HCT116 (cell line): ENCODE results near the gene MSRB3.

Experiments used
- POLR2AphosphoS5 ChIP-seq: IDR thresholded peaks from 2 replicates; pipeline ENCODE4 v1.6.1; 2011; ENCODE audit warnings: mild to moderate bottlenecking, low read depth, low read length, moderate library complexity
- REST ChIP-seq: IDR thresholded peaks from 2 replicates; pipeline ENCODE4 v1.6.1; 2012; ENCODE audit warnings: low read depth

DNA sequence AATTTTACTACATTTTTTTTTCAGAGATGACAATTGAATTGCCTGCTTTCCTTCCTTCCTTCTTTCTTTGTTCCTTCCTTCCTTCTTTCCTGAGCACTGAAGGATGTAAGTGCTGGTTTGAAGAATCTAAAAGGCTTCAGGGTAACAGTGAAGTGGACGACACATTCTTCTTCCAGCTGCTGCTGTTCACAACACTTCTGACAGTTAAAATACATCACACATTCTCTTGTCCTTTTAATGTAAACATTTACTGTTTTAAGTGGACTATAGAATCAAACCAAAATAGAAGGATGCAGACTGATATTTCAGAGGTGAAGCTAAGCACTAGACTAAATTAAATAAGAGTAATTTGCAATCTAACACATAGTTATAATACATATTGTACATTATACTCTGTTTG, 151.5 kb downstream of the MSRB3 start:
- TF ChIP-seq POLR2AphosphoS5 = no peak
- no peak for TF ChIP-seq REST
